Measurements from ENCODE around the gene NTRK3. TPM values are rescaled to one million over a fixed set of nuclear protein-coding genes. Genes with fewer than 3 reads are reported as not detected.

NTRK3 gene
- polyA plus RNA-seq, 1 donor (not counting 4 experiments of a cell fraction or from before 2014, with no cell fraction given): not detected

DNA sequence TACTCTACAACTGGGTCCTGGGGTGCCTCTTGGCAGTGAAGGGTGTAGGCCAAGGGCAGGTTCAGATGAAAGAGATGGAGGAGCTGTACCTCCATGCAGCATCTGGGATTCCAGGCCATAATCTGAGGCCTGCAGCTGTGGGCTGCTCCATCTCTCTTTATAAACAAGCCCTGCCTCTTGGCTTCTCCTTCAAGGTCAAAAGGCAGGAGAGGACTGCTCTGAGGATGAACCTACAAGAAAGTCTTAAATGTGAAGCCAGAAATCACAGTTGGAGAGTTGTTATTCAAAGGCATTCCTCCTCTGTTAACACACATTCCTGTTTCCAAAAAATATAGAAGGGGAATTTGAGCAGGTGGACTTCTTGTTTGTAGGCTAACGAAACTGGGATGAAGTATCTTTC lies 355.5 kb downstream of the NTRK3 start:
- Histone ChIP-seq H3K27ac (ENCODE audit: control insufficient read depth, insufficient read depth, low read length) (no peak overlapping the region), H3K9ac (ENCODE audit: control insufficient read depth, extremely low read depth, insufficient read depth, low read length) (no peak overlapping the region), H2AFZ (ENCODE audit: control insufficient read depth, low read length) (no peak overlapping the region), H3K4me3 (ENCODE audit: control insufficient read depth in 2 of 3, extremely low read depth in 1 of 3, insufficient read depth in 2 of 3, low read depth in 1 of 3, low read length in 3 of 3) (no peak overlapping the region), H3K9me3 (ENCODE audit: control insufficient read depth, low read depth, low read length) (no peaks in the 10 kb centered on the region), H4K20me1 (ENCODE audit: control insufficient read depth, extremely low read depth, insufficient read depth, low read length) (no peaks in the 10 kb centered on the region), H3K4me2 (ENCODE audit: control insufficient read depth, extremely low read depth, insufficient read depth, low read depth, low read length) (no peak overlapping the region), H3K4me1 (ENCODE audit: control insufficient read depth, extremely low read depth, insufficient read depth, low read length) (no peaks in the 10 kb centered on the region), H3K9me1 (ENCODE audit: control insufficient read depth, extremely low read depth, insufficient read depth, low read length) (no peaks in the 10 kb centered on the region), H3K27me3 (ENCODE audit: control insufficient read depth, extremely low read depth, insufficient read depth, low read length) (no peaks in the 10 kb centered on the region), H3K36me3 (ENCODE audit: control insufficient read depth in 2 of 2, extremely low read depth in 1 of 2, insufficient read depth in 2 of 2, low read length in 2 of 2) (no peaks in the 10 kb centered on the region), H3K79me2 (ENCODE audit: control insufficient read depth, insufficient read depth, low read length) (no peaks in the 10 kb centered on the region)
- FAIRE-seq (no peak), DNase-seq (ENCODE audit: low read depth, low spot score) (no peak)
- dilution Hi-C loops (cut with MboI; ENCODE audit: extremely low pct_ligation_motif_present, low sequenced_read_pairs): no loop called here
- TF ChIP-seq, protein P1, sequence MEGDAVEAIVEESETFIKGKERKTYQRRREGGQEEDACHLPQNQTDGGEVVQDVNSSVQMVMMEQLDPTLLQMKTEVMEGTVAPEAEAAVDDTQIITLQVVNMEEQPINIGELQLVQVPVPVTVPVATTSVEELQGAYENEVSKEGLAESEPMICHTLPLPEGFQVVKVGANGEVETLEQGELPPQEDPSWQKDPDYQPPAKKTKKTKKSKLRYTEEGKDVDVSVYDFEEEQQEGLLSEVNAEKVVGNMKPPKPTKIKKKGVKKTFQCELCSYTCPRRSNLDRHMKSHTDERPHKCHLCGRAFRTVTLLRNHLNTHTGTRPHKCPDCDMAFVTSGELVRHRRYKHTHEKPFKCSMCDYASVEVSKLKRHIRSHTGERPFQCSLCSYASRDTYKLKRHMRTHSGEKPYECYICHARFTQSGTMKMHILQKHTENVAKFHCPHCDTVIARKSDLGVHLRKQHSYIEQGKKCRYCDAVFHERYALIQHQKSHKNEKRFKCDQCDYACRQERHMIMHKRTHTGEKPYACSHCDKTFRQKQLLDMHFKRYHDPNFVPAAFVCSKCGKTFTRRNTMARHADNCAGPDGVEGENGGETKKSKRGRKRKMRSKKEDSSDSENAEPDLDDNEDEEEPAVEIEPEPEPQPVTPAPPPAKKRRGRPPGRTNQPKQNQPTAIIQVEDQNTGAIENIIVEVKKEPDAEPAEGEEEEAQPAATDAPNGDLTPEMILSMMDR (optimal IDR thresholded peaks at IDR 0.05 in 1 of 3, IDR thresholded peaks at IDR 0.05 in 1 of 3, conservative IDR thresholded peaks at IDR 0.05 in 1 of 3; ENCODE audit: extremely low read depth in 1 of 3, insufficient read depth in 2 of 3, low read length in 3 of 3): no peak
- TF ChIP-seq EZH2 (IDR thresholded peaks at IDR 0.05; ENCODE audit: low read length): no peak

DNA sequence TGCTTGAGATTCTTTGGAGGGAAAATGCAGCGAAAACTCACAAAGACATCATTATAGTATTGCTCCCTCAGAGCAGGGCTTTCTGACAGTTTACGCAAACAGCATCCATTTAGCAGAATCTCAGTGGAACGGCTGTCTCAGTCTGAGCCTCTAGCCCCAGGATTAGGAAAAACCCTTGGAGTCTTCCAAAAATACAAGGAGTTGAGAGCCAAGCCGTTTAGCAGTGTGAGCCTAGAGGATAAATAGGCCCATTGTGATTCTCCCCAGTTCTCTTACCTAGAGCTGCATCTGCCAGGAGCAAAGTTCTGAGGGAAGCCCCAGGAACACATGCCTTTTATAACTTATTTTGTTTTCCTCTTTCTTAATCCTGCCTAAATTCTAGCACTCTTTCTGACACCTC lies 359.6 kb downstream of the NTRK3 start:
- Histone ChIP-seq H3K36me3 (ENCODE audit: control insufficient read depth in 2 of 2, extremely low read depth in 1 of 2, insufficient read depth in 2 of 2, low read length in 2 of 2) (no peaks in the 10 kb centered on the region), H3K4me1 (ENCODE audit: control insufficient read depth, extremely low read depth, insufficient read depth, low read length) (no peaks in the 10 kb centered on the region), H3K9ac (ENCODE audit: control insufficient read depth, extremely low read depth, insufficient read depth, low read length) (no peak overlapping the region), H3K9me3 (ENCODE audit: control insufficient read depth, low read depth, low read length) (no peaks in the 10 kb centered on the region), H3K4me2 (ENCODE audit: control insufficient read depth, extremely low read depth, insufficient read depth, low read depth, low read length) (no peak overlapping the region), H3K27ac (ENCODE audit: control insufficient read depth, insufficient read depth, low read length) (no peak overlapping the region), H3K27me3 (ENCODE audit: control insufficient read depth, extremely low read depth, insufficient read depth, low read length) (no peaks in the 10 kb centered on the region), H2AFZ (ENCODE audit: control insufficient read depth, low read length) (no peak overlapping the region), H3K9me1 (ENCODE audit: control insufficient read depth, extremely low read depth, insufficient read depth, low read length) (no peaks in the 10 kb centered on the region), H3K79me2 (ENCODE audit: control insufficient read depth, insufficient read depth, low read length) (no peaks in the 10 kb centered on the region), H4K20me1 (ENCODE audit: control insufficient read depth, extremely low read depth, insufficient read depth, low read length) (no peaks in the 10 kb centered on the region), H3K4me3 (ENCODE audit: control insufficient read depth in 2 of 3, extremely low read depth in 1 of 3, insufficient read depth in 2 of 3, low read depth in 1 of 3, low read length in 3 of 3) (no peak overlapping the region)
- dilution Hi-C loops (cut with MboI; ENCODE audit: extremely low pct_ligation_motif_present, low sequenced_read_pairs): loop anchor here (25.0 kb wide), 1 partner anchor 110 kb away; no protein-coding TSS in a partner anchor
- FAIRE-seq (no peak), DNase-seq (ENCODE audit: low read depth, low spot score) (no peak)
- TF ChIP-seq, protein P1 (optimal IDR thresholded peaks at IDR 0.05 in 1 of 3, IDR thresholded peaks at IDR 0.05 in 1 of 3, conservative IDR thresholded peaks at IDR 0.05 in 1 of 3; ENCODE audit: extremely low read depth in 1 of 3, insufficient read depth in 2 of 3, low read length in 3 of 3): no peak
- no peak for TF ChIP-seq EZH2 (IDR thresholded peaks at IDR 0.05; ENCODE audit: low read length)
